ENCODE data around the gene BSN.

DNA sequence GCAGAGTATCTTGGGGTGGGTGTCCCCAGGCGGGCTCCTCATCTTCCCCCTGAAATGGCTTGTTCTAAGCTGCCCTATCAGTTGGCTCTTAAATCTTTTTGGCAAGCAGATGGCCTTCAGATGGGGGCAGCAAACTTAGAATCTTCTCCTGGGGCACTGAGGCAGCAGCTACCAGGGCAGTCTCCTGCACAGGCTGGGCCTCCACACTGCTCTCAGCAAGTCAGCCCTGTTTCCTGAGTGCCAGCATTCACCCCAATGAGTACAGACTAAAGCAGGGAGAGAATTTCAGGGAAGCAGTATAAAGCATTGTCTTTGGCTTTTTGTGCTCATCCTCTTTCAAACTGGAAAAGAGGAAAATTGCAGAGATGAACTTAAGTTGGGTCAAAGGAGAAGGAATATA, 68.8 kb downstream of the BSN start:
- TF ChIP-seq, protein P1, sequence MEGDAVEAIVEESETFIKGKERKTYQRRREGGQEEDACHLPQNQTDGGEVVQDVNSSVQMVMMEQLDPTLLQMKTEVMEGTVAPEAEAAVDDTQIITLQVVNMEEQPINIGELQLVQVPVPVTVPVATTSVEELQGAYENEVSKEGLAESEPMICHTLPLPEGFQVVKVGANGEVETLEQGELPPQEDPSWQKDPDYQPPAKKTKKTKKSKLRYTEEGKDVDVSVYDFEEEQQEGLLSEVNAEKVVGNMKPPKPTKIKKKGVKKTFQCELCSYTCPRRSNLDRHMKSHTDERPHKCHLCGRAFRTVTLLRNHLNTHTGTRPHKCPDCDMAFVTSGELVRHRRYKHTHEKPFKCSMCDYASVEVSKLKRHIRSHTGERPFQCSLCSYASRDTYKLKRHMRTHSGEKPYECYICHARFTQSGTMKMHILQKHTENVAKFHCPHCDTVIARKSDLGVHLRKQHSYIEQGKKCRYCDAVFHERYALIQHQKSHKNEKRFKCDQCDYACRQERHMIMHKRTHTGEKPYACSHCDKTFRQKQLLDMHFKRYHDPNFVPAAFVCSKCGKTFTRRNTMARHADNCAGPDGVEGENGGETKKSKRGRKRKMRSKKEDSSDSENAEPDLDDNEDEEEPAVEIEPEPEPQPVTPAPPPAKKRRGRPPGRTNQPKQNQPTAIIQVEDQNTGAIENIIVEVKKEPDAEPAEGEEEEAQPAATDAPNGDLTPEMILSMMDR (conservative IDR thresholded peaks at IDR 0.05; ENCODE audit: low read length): no peak
- TF ChIP-seq EZH2phosphoT487 (IDR thresholded peaks at IDR 0.05; ENCODE audit: borderline replicate concordance, low read depth, low read length): no peak

Measured in OCI-LY7 (cell line).